GM23338 (cell line): ENCODE measurements around the gene ZDBF2. TPM values are rescaled to one million over a fixed set of nuclear protein-coding genes. Genes with fewer than 3 reads are reported as not detected.

Experiments
- ATAC-seq: fragments of 200-7000 bp; cut with Tn5 transposase; 3 replicates; pipeline ENCODE4 v1.9.1; 2020
- DNase-seq: peaks from one replicate; pipeline ENCODE4 v3.0.0-alpha.2; 2015; ENCODE audit warnings: low spot score
- H2AFZ ChIP-seq: fragments of 200-600 bp; sonication (generic); 2 replicates; pipeline ENCODE4 v1.8.0; 2016; ENCODE audit warnings: antibody characterized with exemption, mild to moderate bottlenecking, moderate library complexity
- H3F3A ChIP-seq: fragments of 200-600 bp; sonication (generic); replicated peaks from 2 replicates; pipeline ENCODE4 v1.8.0; 2017; ENCODE audit warnings: antibody characterized with exemption, mixed run types, low read depth
- H3K27ac ChIP-seq: fragments of 200-600 bp; sonication (generic); 2 replicates; pipeline ENCODE4 v1.6.1; 2016; ENCODE audit warnings: low read depth
- H3K27me3 ChIP-seq: fragments of 200-600 bp; sonication (generic); 2 replicates; pipeline ENCODE4 v1.8.0; 2016; ENCODE audit warnings: mild to moderate bottlenecking, mixed run types, moderate library complexity; ENCODE audit not compliant: insufficient read depth
- H3K36me3 ChIP-seq: fragments of 200-600 bp; sonication (generic); 2 replicates; pipeline ENCODE4 v1.8.0; 2016; ENCODE audit warnings: mild to moderate bottlenecking; ENCODE audit not compliant: insufficient read depth
- H3K4me1 ChIP-seq: fragments of 200-600 bp; sonication (generic); 2 replicates; pipeline ENCODE4 v1.8.0; 2016; ENCODE audit warnings: mild to moderate bottlenecking, moderate library complexity; ENCODE audit not compliant: insufficient read depth
- H3K4me2 ChIP-seq: fragments of 200-600 bp; sonication (generic); 2 replicates; pipeline ENCODE4 v1.7.1; 2017; ENCODE audit warnings: mixed run types
- H3K4me3 ChIP-seq: fragments of 200-600 bp; sonication (generic); 2 replicates; pipeline ENCODE4 v1.6.1; 2016; ENCODE audit warnings: mixed run types
- H3K79me2 ChIP-seq: fragments of 200-600 bp; sonication (generic); replicated peaks from 2 replicates; pipeline ENCODE4 v1.8.0; 2017; ENCODE audit warnings: mild to moderate bottlenecking; ENCODE audit not compliant: insufficient read depth
- H3K9me2 ChIP-seq: fragments of 200-600 bp; sonication (generic); 2 replicates; pipeline ENCODE4 v1.8.0; 2017; ENCODE audit not compliant: insufficient read depth
- H4K20me1 ChIP-seq: fragments of 200-600 bp; sonication (generic); replicated peaks from 2 replicates; pipeline ENCODE4 v1.8.0; 2017; ENCODE audit warnings: mild to moderate bottlenecking; ENCODE audit not compliant: insufficient read depth
- H3K27ac Mint-ChIP-seq: 2 replicates; pipeline ENCODE4 v1.8.0; 2020; ENCODE audit warnings: inconsistent platforms, mild to moderate bottlenecking, moderate library complexity, mixed read lengths
- H3K27me3 Mint-ChIP-seq: 3 replicates; pipeline ENCODE4 v1.8.0; 2022; ENCODE audit warnings: low read depth, mild to moderate bottlenecking, moderate library complexity, mixed read lengths, inconsistent platforms; ENCODE audit not compliant: insufficient read depth, poor library complexity
- H3K36me3 Mint-ChIP-seq: 3 replicates; pipeline ENCODE4 v1.8.0; 2021; ENCODE audit warnings: low read depth, mild to moderate bottlenecking, inconsistent platforms, moderate library complexity, mixed read lengths
- H3K4me1 Mint-ChIP-seq: 3 replicates; pipeline ENCODE4 v1.8.0; 2020; ENCODE audit warnings: mild to moderate bottlenecking, inconsistent platforms, mixed read lengths
- H3K4me3 Mint-ChIP-seq: 3 replicates; pipeline ENCODE4 v1.8.0; 2021; ENCODE audit warnings: moderate library complexity, mild to moderate bottlenecking, inconsistent platforms, mixed read lengths
- H3K9me3 Mint-ChIP-seq: 3 replicates; pipeline ENCODE4 v1.8.0; 2020; ENCODE audit warnings: moderate library complexity, mild to moderate bottlenecking, inconsistent platforms, mixed read lengths
- CREB1 ChIP-seq: fragments of 250-450 bp; sonication (Bioruptor Pico); IDR thresholded peaks from 2 replicates; pipeline ENCODE4 v1.5.0; 2020; ENCODE audit warnings: low read depth, mild to moderate bottlenecking, moderate library complexity
- CTCF ChIP-seq, 2 experiments: fragments of 200-600 bp in 1 of 2; sonication (generic) in 1 of 2; conservative IDR thresholded peaks; 2 replicates each; pipeline versions ENCODE4 v1.5.1 to v1.6.1; 2016 to 2017; ENCODE audit warnings: antibody characterized with exemption in 2 of 2, low read depth in 2 of 2, mild to moderate bottlenecking in 2 of 2, moderate library complexity in 1 of 2
- EZH2 ChIP-seq: fragments of 200-600 bp; sonication (generic); IDR thresholded peaks from one replicate; pipeline ENCODE4 v1.8.0; 2017; ENCODE audit warnings: antibody characterized with exemption, mild to moderate bottlenecking, low read depth; ENCODE audit not compliant: unreplicated experiment
- EZH2phosphoT487 ChIP-seq: fragments of 200-600 bp; sonication (generic); IDR thresholded peaks from one replicate; pipeline ENCODE4 v1.8.1; 2018; ENCODE audit warnings: antibody characterized with exemption; ENCODE audit not compliant: unreplicated experiment
- NANOG ChIP-seq: IDR thresholded peaks from 2 replicates; pipeline ENCODE4 v1.6.1; 2016; ENCODE audit warnings: antibody characterized with exemption, borderline replicate concordance
- POLR2AphosphoS5 ChIP-seq: IDR thresholded peaks from 2 replicates; pipeline ENCODE4 v1.6.1; 2016; ENCODE audit warnings: antibody characterized with exemption, low read depth
- REST ChIP-seq: IDR thresholded peaks from one replicate; pipeline ENCODE4 v1.6.1; 2018; ENCODE audit warnings: antibody characterized with exemption; ENCODE audit not compliant: unreplicated experiment
- STAT1 ChIP-seq: IDR thresholded peaks from one replicate; pipeline ENCODE4 v1.6.1; 2016; ENCODE audit warnings: antibody characterized with exemption; ENCODE audit not compliant: unreplicated experiment
- ZNF114 ChIP-seq: fragments of 250-450 bp; sonication (Bioruptor Pico); IDR thresholded peaks from 2 replicates; pipeline ENCODE4 v1.5.0; 2020; ENCODE audit warnings: mild to moderate bottlenecking, moderate library complexity
- ZNF331 ChIP-seq: fragments of 250-450 bp; sonication (Bioruptor Pico); IDR thresholded peaks from 2 replicates; pipeline ENCODE4 v1.5.0; 2020; ENCODE audit warnings: low read depth, mild to moderate bottlenecking, moderate library complexity
- ZNF462 ChIP-seq: fragments of 250-450 bp; sonication (Bioruptor Pico); IDR thresholded peaks from 2 replicates; pipeline ENCODE4 v1.5.0; 2020; ENCODE audit warnings: mild to moderate bottlenecking, moderate library complexity
- polyA plus RNA-seq: library from polyadenylated mRNA; unstranded; fragments of >200 nt; fragmentation: Nextera tagmentation; extraction: Ambion mirVana; gene quantifications from 2 replicates; pipeline ENCODE4 v1.2.1, GENCODE V29; 2016
- total RNA-seq: library from RNA; depleted of rRNA; stranded (reverse); fragments of >200 nt; shearing (Covaris generic); gene quantifications from 2 replicates; pipeline ENCODE4 v1.2.3, GENCODE V29; 2014

The ZDBF2 gene
- total and polyA plus RNA-seq, 2 experiments from 2014 or later: 7.6 to 41.1 TPM

- ATAC-seq (no peak), DNase-seq (no peak)
- H3K4me2 ChIP-seq: no peak overlapping the region
- H3K4me3 Mint-ChIP-seq: no peak overlapping the region
- H3K27me3 ChIP-seq: no peaks in the 10 kb centered on the region
- H3K79me2 ChIP-seq: peaks cover 95% of the 10 kb centered on the region
- H3K4me1 ChIP-seq: peaks cover 11% of the 10 kb centered on the region
- no peaks in the 10 kb centered on the region; the same call in 1 of the 2 replicates for H4K20me1 ChIP-seq
- no peak overlapping the region for H2AFZ ChIP-seq
- no peak for TF ChIP-seq ZNF331 (CRISPR knock-in tag)
- H3K36me3 ChIP-seq: peaks cover 26% of the 10 kb centered on the region
- peaks cover 7% of the 10 kb centered on the region; the same call in 2 of the 3 replicates for H3K4me1 Mint-ChIP-seq
- no peak overlapping the region for H3K27ac ChIP-seq
- H3K27me3 Mint-ChIP-seq: no peaks in the 10 kb centered on the region
- H3K36me3 Mint-ChIP-seq: peaks cover 85% of the 10 kb centered on the region
- H3K9me2 ChIP-seq: peaks cover 2% of the 10 kb centered on the region; the same call in 1 of the 2 replicates
- no peak overlapping the region for H3K27ac Mint-ChIP-seq
- no peaks in the 10 kb centered on the region for H3F3A ChIP-seq
- no peak overlapping the region for H3K4me3 ChIP-seq
- peaks cover 41% of the 10 kb centered on the region for H3K9me3 Mint-ChIP-seq
These were observed 12.7 kb downstream of the ZDBF2 start for GRCh38 chr2:206287197-206287596.

GRCh38 chr2:206289391-206289790, 14.9 kb downstream of the ZDBF2 start:
- Mint-ChIP-seq H3K9me3 (peaks cover 41% of the 10 kb centered on the region), H3K4me3 (no peak overlapping the region), H3K27me3 (no peaks in the 10 kb centered on the region), H3K4me1 (peaks cover 7% of the 10 kb centered on the region; the same call in 2 of the 3 replicates), H3K36me3 (peaks cover 77% of the 10 kb centered on the region), H3K27ac (no peak overlapping the region)
- no peak overlapping the region for H3K4me2 ChIP-seq
- ATAC-seq (no peak), DNase-seq (no peak)
- H2AFZ ChIP-seq: no peak overlapping the region
- no peaks in the 10 kb centered on the region for H3K9me2 ChIP-seq
- H3K79me2 ChIP-seq: peaks cover 80% of the 10 kb centered on the region
- H4K20me1 ChIP-seq: no peaks in the 10 kb centered on the region; the same call in 1 of the 2 replicates
- no peaks in the 10 kb centered on the region for H3K27me3 ChIP-seq
- peaks cover 17% of the 10 kb centered on the region for H3K36me3 ChIP-seq
- H3K27ac ChIP-seq: no peak overlapping the region
- no peak overlapping the region for H3K4me3 ChIP-seq
- H3K4me1 ChIP-seq: peaks cover 11% of the 10 kb centered on the region
- H3F3A ChIP-seq: no peaks in the 10 kb centered on the region
- TF ChIP-seq ZNF462 (CRISPR knock-in tag): no peak
- TF ChIP-seq CTCF (conservative IDR thresholded peaks at IDR 0.05; ENCODE audit: low read depth in 2 of 2): no peak
- TF ChIP-seq NANOG: no peak
- TF ChIP-seq REST: no peak
- TF ChIP-seq EZH2: no peak
- no peak for TF ChIP-seq ZNF114 (CRISPR knock-in tag)
- TF ChIP-seq EZH2phosphoT487: no peak
- no peak for TF ChIP-seq ZNF331 (CRISPR knock-in tag)
- TF ChIP-seq POLR2AphosphoS5: no peak
- TF ChIP-seq CREB1 (CRISPR knock-in tag): no peak
- TF ChIP-seq STAT1: no peak
